ENCODE measurements around the gene TMEM273. TPM values are rescaled to one million over a fixed set of nuclear protein-coding genes. Genes with fewer than 3 reads are reported as not detected.

TMEM273 gene, protein sequence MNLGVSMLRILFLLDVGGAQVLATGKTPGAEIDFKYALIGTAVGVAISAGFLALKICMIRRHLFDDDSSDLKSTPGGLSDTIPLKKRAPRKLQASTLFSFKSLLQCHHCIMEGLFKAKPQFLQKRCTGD
- not detected in 5 replicates for total RNA-seq (2022; extraction: Qiagen RNA extraction; ENCODE audit: low read depth)

DNA sequence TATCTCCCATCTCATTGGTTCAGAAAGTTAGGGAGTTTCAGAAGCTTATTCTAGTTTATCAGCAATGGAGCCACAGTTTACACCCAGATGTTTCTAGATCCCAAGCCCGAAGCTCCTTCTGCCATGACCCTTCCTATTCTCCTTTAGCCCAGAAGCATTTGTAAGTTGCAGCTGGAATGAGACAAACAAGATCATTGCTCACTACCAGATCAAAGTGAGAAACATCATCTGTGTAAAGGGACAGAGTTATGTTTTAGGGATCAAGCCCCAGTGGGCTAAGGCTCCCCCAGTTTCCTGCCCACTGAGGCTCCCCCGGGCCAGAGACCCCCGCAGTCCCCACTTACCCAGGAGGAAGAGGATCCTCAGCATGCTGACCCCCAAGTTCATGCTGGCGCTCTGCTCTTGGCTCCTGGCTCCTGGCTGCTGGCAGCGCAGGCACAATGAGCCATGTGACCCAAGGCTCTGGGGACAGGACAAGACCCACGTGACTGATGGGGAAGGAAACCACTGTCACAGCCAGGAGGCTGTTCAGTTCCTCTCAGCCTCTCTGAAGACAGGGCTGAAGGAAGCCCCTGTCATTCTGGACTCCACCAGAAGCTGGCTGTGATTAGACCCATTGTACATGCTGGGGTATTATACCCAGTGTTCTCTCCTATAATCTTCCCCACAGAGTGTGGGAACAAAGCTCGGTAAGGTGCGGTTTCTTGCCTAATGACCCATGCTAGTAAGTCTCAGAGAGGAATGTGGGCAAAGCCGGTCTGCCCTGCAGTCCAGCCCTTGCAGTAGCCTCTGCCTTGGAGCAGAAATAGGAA, at the start of gene TMEM273:
TSS of gene TMEM273 (minus strand) at position 442 of the 812 bp plus-strand sequence. CDS start at position 387, 55 bp downstream.

DNA sequence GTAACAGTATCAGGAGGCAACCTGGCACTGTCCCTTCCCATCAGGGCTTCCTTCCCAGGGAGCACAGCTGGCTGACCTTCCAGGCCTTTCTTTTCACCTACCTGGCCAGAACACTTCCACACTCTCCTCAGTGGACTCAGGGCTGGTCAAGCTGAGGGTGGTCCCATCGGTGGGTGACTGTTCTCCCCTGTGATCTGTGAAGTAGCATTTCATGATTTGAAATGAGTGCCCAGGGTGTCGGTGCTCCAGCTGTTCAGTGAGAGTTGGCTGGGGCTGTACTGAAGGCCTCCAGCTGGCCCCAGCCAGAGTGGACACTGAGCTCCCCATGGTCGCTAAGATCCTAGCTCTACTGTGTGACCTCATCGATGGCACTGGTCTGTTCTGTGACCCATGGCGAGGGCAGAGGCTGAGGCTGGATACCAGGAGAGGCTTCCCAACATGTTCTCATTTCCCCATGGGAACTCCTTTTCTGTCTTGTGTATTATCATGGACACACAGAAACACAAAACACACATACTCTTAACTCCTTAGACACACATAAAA, 54.4 kb downstream of the TMEM273 start, which contains the start of gene FAM170B:
TSS of gene FAM170B (minus strand) at position 316 of the 543 bp plus-strand sequence. CDS start at position 213, 103 bp downstream.

DNA sequence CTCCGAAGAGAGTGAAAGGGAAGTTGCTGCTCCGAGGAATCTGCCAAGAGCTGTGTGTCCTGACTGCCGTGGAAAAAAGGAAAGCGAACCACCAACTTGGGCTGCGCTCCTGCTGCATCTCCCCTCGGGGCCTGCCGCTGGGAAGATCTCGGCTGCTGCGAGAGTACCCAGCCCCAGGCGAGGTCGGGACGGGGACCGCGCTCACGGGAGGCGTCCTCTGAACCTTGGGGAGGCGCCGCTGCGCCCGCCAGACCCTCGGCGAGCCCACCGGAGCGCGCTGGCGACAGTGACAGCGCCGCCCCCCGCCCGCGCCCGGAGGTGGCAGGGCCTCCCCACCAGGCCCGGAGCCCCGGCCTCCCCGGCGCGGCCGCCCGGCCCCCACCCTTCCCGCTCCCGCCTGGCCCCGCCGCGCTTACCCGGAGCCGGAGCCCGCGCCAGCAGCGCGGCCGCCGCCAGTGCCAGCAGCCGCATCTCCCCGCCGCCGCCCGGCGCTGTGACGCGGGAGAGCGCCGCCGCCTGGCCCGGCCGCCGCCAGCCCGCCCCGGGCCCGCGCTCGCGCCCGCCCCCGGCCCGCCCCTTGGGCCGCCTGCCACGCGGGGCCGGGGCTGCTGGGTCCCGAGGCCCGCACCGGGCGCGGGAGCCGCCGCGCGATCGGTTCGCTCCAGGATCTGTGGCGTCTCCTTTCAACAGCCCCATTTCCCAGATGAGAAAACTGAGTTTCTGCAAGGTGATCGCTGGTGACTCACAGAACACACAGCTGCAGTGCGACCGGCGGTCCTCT, 73.0 kb downstream of the TMEM273 start, which contains the start of gene VSTM4:
TSS of gene VSTM4 (minus strand) at position 508 of the 781 bp plus-strand sequence. CDS start at position 471, 37 bp downstream.

Other genes starting within 250 kb of the TMEM273 start
- gene LRRC18, start 248.6 kb downstream of the TMEM273 start, total RNA-seq (2022; extraction: Qiagen RNA extraction; ENCODE audit: low read depth) = not detected in 5 replicates
- gene VSTM4, start 72.9 kb downstream of the TMEM273 start, total RNA-seq (2022; extraction: Qiagen RNA extraction; ENCODE audit: low read depth) = 0.34 to 0.54 TPM (median 0.39 TPM) in 5 replicates
- not detected in 5 replicates for gene FAM170B, start 54.4 kb downstream of the TMEM273 start, total RNA-seq (2022; extraction: Qiagen RNA extraction; ENCODE audit: low read depth)
- not detected in 5 replicates for gene C10orf71, start 110.8 kb upstream of the TMEM273 start, total RNA-seq (2022; extraction: Qiagen RNA extraction; ENCODE audit: low read depth)
- not detected in 5 replicates for gene DRGX, start 207.7 kb upstream of the TMEM273 start, total RNA-seq (2022; extraction: Qiagen RNA extraction; ENCODE audit: low read depth)